ENCODE results near the gene CYP4F8. TPM values are rescaled to one million over a fixed set of nuclear protein-coding genes. Genes with fewer than 3 reads are reported as not detected.

The CYP4F8 gene
- total RNA-seq, 6 donors from 2014 or later: not detected

DNA sequence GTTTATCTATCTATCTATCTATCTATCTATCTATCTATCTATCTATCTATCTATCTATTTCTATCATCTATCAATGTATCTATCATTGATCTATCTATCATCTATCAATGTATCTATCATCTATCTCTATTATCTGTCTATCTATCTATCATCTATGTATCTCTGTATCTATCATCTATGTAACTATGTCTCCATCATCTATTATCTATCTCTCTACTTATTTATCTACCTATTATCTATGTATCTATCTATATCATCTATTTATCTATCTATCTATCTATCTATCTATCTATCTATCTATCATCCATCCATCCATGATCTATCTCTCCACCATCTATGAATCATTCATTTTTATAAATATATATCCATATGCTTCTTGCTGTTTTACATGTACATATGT lies 41.4 kb downstream of the CYP4F8 start:
- Histone ChIP-seq H3K27me3 (no peaks in the 10 kb centered on the region), H3K4me1 (no peaks in the 10 kb centered on the region), H3K27ac (no peak overlapping the region), H3K4me3 (no peak overlapping the region), H3K36me3 (no peaks in the 10 kb centered on the region), H3K9me3 (no peaks in the 10 kb centered on the region)
- no peak for ATAC-seq (ENCODE audit: low FRiP score in 2 of 2)
- TF ChIP-seq POLR2AphosphoS5 (IDR thresholded peaks at IDR 0.05) (no peak), CTCF (IDR thresholded peaks at IDR 0.05) (no peak), POLR2A (IDR thresholded peaks at IDR 0.05) (no peak), EP300 (IDR thresholded peaks at IDR 0.05) (no peak)
- DNase-seq: no peak

DNA sequence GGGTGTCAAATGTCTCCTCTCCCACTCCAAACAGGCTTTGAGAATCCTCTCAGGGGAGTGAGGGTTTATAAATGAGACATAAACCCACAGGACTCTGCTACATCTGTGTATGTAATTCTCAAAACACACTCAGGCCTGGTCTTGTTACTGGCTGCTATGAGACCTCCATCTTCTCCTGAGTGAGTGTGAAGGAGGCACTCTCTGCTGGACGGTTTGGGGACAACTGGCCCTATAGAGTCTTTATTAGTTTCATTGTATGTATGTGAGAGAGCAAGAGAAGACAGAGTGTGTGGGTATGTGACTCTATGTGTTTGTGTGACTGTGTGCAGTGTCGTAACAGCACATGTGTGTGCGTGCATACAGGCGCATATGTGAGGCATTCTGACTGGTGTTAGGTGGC lies 48.2 kb downstream of the CYP4F8 start:
- DNase-seq (no peak), ATAC-seq (ENCODE audit: low FRiP score in 2 of 2) (no peak)
- H3K4me3 ChIP-seq: no peak overlapping the region
- H3K4me1 ChIP-seq: no peaks in the 10 kb centered on the region
- H3K27me3 ChIP-seq: no peaks in the 10 kb centered on the region
- no peaks in the 10 kb centered on the region for H3K36me3 ChIP-seq
- no peak overlapping the region for H3K27ac ChIP-seq
- WGBS, 2 donors: 75 to 78% methylated on average over 4 of the region's 4 CpGs
- no peak for TF ChIP-seq CTCF (IDR thresholded peaks at IDR 0.05)
- no peak for TF ChIP-seq POLR2A (IDR thresholded peaks at IDR 0.05)
- no peaks in the 10 kb centered on the region for H3K9me3 ChIP-seq

- TF ChIP-seq CTCF (IDR thresholded peaks at IDR 0.05): no peak
- TF ChIP-seq EP300 (IDR thresholded peaks at IDR 0.05): no peak
- TF ChIP-seq POLR2AphosphoS5 (IDR thresholded peaks at IDR 0.05): no peak
- TF ChIP-seq POLR2A (IDR thresholded peaks at IDR 0.05): no peak
- Histone ChIP-seq H3K4me1 (no peaks in the 10 kb centered on the region), H3K36me3 (no peaks in the 10 kb centered on the region), H3K4me3 (no peak overlapping the region), H3K9me3 (no peaks in the 10 kb centered on the region), H3K27me3 (no peaks in the 10 kb centered on the region), H3K27ac (no peak overlapping the region)
- WGBS, 2 donors: 25 to 30% methylated on average over 1 of the region's 1 CpG
- DNase-seq (no peak), ATAC-seq (ENCODE audit: low FRiP score in 2 of 2) (no peak)
Measured at GRCh38 chr19:15666186-15666585, 51.2 kb downstream of the CYP4F8 start.

GRCh38 chr19:15666883-15667282 lies 51.9 kb downstream of the CYP4F8 start:
- DNase-seq: peak in 1 of 2 donors; percentile 25
- Histone ChIP-seq H3K4me1 (no peaks in the 10 kb centered on the region), H3K9me3 (no peaks in the 10 kb centered on the region), H3K4me3 (no peak overlapping the region), H3K27ac (no peak overlapping the region), H3K27me3 (no peaks in the 10 kb centered on the region), H3K36me3 (no peaks in the 10 kb centered on the region)
- peak in 1 of 2 donors; percentile 43 for ATAC-seq (ENCODE audit: low FRiP score in 2 of 2)
- WGBS, 2 donors: 47% methylated on average over 4 of the region's 4 CpGs; no CpG with 5 or more reads in 1 of the 2 donors
- TF ChIP-seq EP300 (IDR thresholded peaks at IDR 0.05) (no peak), CTCF (IDR thresholded peaks at IDR 0.05) (no peak), POLR2AphosphoS5 (IDR thresholded peaks at IDR 0.05) (no peak), POLR2A (IDR thresholded peaks at IDR 0.05) (no peak)

GRCh38 chr19:15669440-15669839 lies 54.4 kb downstream of the CYP4F8 start:
- DNase-seq: no peak
- WGBS, 2 donors: 39 to 57% methylated on average over 3 of the region's 3 CpGs
- no peaks in the 10 kb centered on the region for H3K9me3 ChIP-seq
- H3K27me3 ChIP-seq: no peaks in the 10 kb centered on the region
- no peaks in the 10 kb centered on the region for H3K36me3 ChIP-seq
- ATAC-seq (ENCODE audit: low FRiP score in 2 of 2): no peak
- no peak overlapping the region for H3K27ac ChIP-seq
- H3K4me1 ChIP-seq: peaks cover 9 to 13% (median 12%) of the 10 kb centered on the region in 4 donors
- H3K4me3 ChIP-seq: no peak overlapping the region
- TF ChIP-seq CTCF (IDR thresholded peaks at IDR 0.05) (no peak), POLR2A (IDR thresholded peaks at IDR 0.05) (no peak), POLR2AphosphoS5 (IDR thresholded peaks at IDR 0.05) (no peak), EP300 (IDR thresholded peaks at IDR 0.05) (no peak)

Measured in upper lobe of left lung (tissue), 6 donors.